Neural cell (in vitro differentiated cells): ENCODE results near the gene HOXD3. TPM values are rescaled to one million over a fixed set of nuclear protein-coding genes. Genes with fewer than 3 reads are reported as not detected.

Source experiments
- H2AFZ ChIP-seq: fragments of 200-600, 300-800 bp; sonication (generic), shearing (Covaris generic); 2 replicates; pipeline ENCODE4 v1.6.0; 2014; ENCODE audit warnings: low read depth, mild to moderate bottlenecking, antibody characterized with exemption, low read length, moderate library complexity
- H3F3A ChIP-seq: fragments of 200-600 bp; shearing (Covaris generic); 2 replicates; pipeline ENCODE4 v1.6.1; 2016; ENCODE audit warnings: mild to moderate bottlenecking, moderate library complexity, mixed read lengths, antibody characterized with exemption, low read length; ENCODE audit not compliant: insufficient read depth, poor library complexity, severe bottlenecking
- H3K27ac ChIP-seq: fragments of 200-600, 300-800 bp; sonication (generic), shearing (Covaris generic); 2 replicates; pipeline ENCODE4 v1.5.1; 2014; ENCODE audit warnings: mild to moderate bottlenecking, low read length, moderate library complexity
- H3K27me3 ChIP-seq: fragments of 300-800, 200-600 bp; sonication (generic), shearing (Covaris generic); 2 replicates; pipeline ENCODE4 v1.6.0; 2014; ENCODE audit warnings: mild to moderate bottlenecking, low read depth, low read length, moderate library complexity; ENCODE audit not compliant: insufficient read depth
- H3K36me3 ChIP-seq: fragments of 300-800, 200-600 bp; sonication (generic), shearing (Covaris generic); 2 replicates; pipeline ENCODE4 v1.5.1; 2014; ENCODE audit warnings: mild to moderate bottlenecking, antibody characterized with exemption, low read length, moderate library complexity; ENCODE audit not compliant: insufficient read depth
- H3K4me2 ChIP-seq: fragments of 300-800, 200-600 bp; sonication (generic), shearing (Covaris generic); 2 replicates; pipeline ENCODE4 v1.6.0; 2014; ENCODE audit warnings: mild to moderate bottlenecking, low read length
- H3K4me3 ChIP-seq: fragments of 300-800, 200-600 bp; sonication (generic), shearing (Covaris generic); 2 replicates; pipeline ENCODE4 v1.5.1; 2014; ENCODE audit warnings: mild to moderate bottlenecking, low read length, moderate library complexity
- H3K79me2 ChIP-seq: fragments of 200-600 bp; shearing (Covaris generic); replicated peaks from 2 replicates; pipeline ENCODE4 v1.6.0; 2014; ENCODE audit warnings: mild to moderate bottlenecking, low read length, moderate library complexity; ENCODE audit not compliant: insufficient read depth
- H3K9ac ChIP-seq: fragments of 300-800, 200-600 bp; sonication (generic), shearing (Covaris generic); 2 replicates; pipeline ENCODE4 v1.6.1; 2016; ENCODE audit warnings: mild to moderate bottlenecking, low read length, mixed read lengths
- H3K9me2 ChIP-seq: fragments of 200-600 bp; shearing (Covaris generic); 2 replicates; pipeline ENCODE4 v1.6.1; 2016; ENCODE audit warnings: mild to moderate bottlenecking, low read length, mixed read lengths; ENCODE audit not compliant: insufficient read depth
- H3K9me3 ChIP-seq: fragments of 200-600, 300-800 bp; sonication (generic), shearing (Covaris generic); 2 replicates; pipeline ENCODE4 v1.6.1; 2016; ENCODE audit warnings: mild to moderate bottlenecking, mixed run types, low read length, moderate library complexity, mixed read lengths
- H4K20me1 ChIP-seq: fragments of 200-600 bp; shearing (Covaris generic); 2 replicates; pipeline ENCODE4 v1.6.1; 2016; ENCODE audit warnings: mild to moderate bottlenecking, mixed run types; ENCODE audit not compliant: insufficient read depth
- EZH2 ChIP-seq: fragments of 200-600, 300-800 bp; shearing (Covaris generic), sonication (generic); IDR thresholded peaks from 2 replicates; pipeline ENCODE4 v1.6.1; 2014; ENCODE audit warnings: antibody characterized with exemption, low read length, borderline replicate concordance, mild to moderate bottlenecking; ENCODE audit not compliant: insufficient read depth, poor library complexity, severe bottlenecking
- MXI1 ChIP-seq: fragments of 450-650 bp; conservative IDR thresholded peaks from 2 replicates; pipeline ENCODE4 v1.6.1; 2014; ENCODE audit warnings: antibody characterized with exemption, mild to moderate bottlenecking; ENCODE audit not compliant: poor library complexity, severe bottlenecking
- REST ChIP-seq: IDR thresholded peaks from 2 replicates; pipeline ENCODE4 v1.6.1; 2012; ENCODE audit warnings: borderline replicate concordance
- polyA plus RNA-seq: library from polyadenylated mRNA; depleted of rRNA; stranded (reverse); fragments of >200 nt; gene quantifications from 2 replicates; pipeline ENCODE4 v1.2.3, GENCODE V29; 2014

The HOXD3 gene
- polyA plus RNA-seq, 1 donor from 2014 or later: not detected

- Histone ChIP-seq H3K79me2 (no peaks in the 10 kb centered on the region), H3K4me3 (peak overlapping the region; percentile 59), H4K20me1 (no peaks in the 10 kb centered on the region), H2AFZ (no peak overlapping the region), H3K4me2 (no peak overlapping the region), H3K27ac (no peak overlapping the region), H3K9me2 (no peaks in the 10 kb centered on the region), H3K9me3 (peaks cover 8% of the 10 kb centered on the region), H3K27me3 (peaks cover 99% of the 10 kb centered on the region), H3K9ac (no peak overlapping the region), H3F3A (no peaks in the 10 kb centered on the region), H3K36me3 (no peaks in the 10 kb centered on the region)
- TF ChIP-seq REST: no peak
- TF ChIP-seq MXI1: no peak
- TF ChIP-seq EZH2: peak; percentile 99
Measured at GRCh38 chr2:176122052-176122682, 34.9 kb upstream of the HOXD3 start.

DNA sequence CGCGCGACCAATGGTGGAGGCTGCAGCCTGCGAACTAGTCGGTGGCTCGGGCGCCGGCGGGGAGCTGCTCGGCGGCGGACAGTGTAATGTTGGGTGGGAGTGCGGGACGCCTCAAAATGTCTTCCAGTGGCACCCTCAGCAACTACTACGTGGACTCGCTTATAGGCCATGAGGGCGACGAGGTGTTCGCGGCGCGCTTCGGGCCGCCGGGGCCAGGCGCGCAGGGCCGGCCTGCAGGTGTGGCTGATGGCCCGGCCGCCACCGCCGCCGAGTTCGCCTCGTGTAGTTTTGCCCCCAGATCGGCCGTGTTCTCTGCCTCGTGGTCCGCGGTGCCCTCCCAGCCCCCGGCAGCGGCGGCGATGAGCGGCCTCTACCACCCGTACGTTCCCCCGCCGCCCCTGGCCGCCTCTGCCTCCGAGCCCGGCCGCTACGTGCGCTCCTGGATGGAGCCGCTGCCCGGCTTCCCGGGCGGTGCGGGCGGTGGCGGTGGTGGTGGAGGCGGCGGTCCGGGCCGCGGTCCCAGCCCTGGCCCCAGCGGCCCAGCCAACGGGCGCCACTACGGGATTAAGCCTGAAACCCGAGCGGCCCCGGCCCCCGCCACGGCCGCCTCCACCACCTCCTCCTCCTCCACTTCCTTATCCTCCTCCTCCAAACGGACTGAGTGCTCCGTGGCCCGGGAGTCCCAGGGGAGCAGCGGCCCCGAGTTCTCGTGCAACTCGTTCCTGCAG lies 34.3 kb upstream of the HOXD3 start, which contains the start of gene HOXD9:
TSS of gene HOXD9 (plus strand) at position 37 of the 728 bp plus-strand sequence. CDS start at position 87, 50 bp downstream.
- no peak within 1 kb of the TSS for H3K4me2 ChIP-seq
- no peaks in the 10 kb centered on the region for H4K20me1 ChIP-seq
- H3K79me2 ChIP-seq: no peaks in the 10 kb centered on the region
- H3K36me3 ChIP-seq: no peaks in the 10 kb centered on the region
- TF ChIP-seq EZH2 (peak; percentile 97), MXI1 (no peak)
- H3K9ac ChIP-seq: no peak within 1 kb of the TSS
- H3K27me3 ChIP-seq: peaks cover 99% of the 10 kb centered on the region
- no peaks in the 10 kb centered on the region for H3F3A ChIP-seq
- H2AFZ ChIP-seq: no peak within 1 kb of the TSS
- H3K9me2 ChIP-seq: no peaks in the 10 kb centered on the region
- peak within 1 kb of the TSS; percentile 59 for H3K4me3 ChIP-seq
- H3K27ac ChIP-seq: no peak within 1 kb of the TSS
- peaks cover 3% of the 10 kb centered on the region for H3K9me3 ChIP-seq

- Histone ChIP-seq H3F3A (no peaks in the 10 kb centered on the region), H3K36me3 (no peaks in the 10 kb centered on the region), H3K9ac (no peak overlapping the region), H3K27ac (no peak overlapping the region), H3K9me2 (no peaks in the 10 kb centered on the region), H2AFZ (no peak overlapping the region), H3K4me3 (peak overlapping the region; percentile 59), H3K79me2 (no peaks in the 10 kb centered on the region), H3K27me3 (peaks cover 99% of the 10 kb centered on the region), H3K9me3 (peaks cover 3% of the 10 kb centered on the region), H4K20me1 (no peaks in the 10 kb centered on the region), H3K4me2 (no peak overlapping the region)
- TF ChIP-seq REST (no peak), EZH2 (peak; percentile 65)
Measured at GRCh38 chr2:176123411-176124109, 33.5 kb upstream of the HOXD3 start.
